ENCODE measurements around the gene CCL18. TPM values are rescaled to one million over a fixed set of nuclear protein-coding genes. Genes with fewer than 3 reads are reported as not detected.
"Not testable (repeated sequence)": the region's sequence is repeated elsewhere in the genome, so short reads cannot be mapped to it uniquely, and the experiment has no call there.

CCL18 gene
- total RNA-seq, 1 experiment from 2014 or later = not detected

DNA sequence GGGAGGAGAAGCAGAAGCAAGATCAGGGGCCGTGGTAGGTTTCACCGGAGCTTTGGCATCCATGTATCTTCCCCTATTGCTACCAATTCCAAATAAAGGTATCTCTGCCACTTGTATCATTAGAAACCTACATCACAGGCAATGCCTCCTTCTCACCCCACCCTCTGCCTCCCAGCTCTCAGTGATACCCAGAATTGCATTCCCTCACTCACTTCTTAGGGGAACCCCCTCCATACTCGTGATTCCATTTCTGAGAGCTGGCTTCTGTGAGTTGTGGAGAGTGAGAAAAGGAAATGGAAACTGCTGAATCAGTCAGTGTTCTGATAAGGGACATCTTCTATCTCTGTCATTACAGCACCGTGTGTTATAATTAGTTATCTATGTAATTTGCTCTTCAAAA, 28.2 kb downstream of the CCL18 start:
- no TSS peak for BruUV-seq (replicated peaks)
- DNase-seq (ENCODE audit: low spot score) = no peak
- no peaks in the 10 kb centered on the region for H3K27me3 ChIP-seq (replicated peaks; ENCODE audit: insufficient read depth, low read depth, low read length, poor library complexity)
- no peaks in the 10 kb centered on the region for H3K9me3 ChIP-seq (ENCODE audit: low read depth, low read length, poor library complexity, severe bottlenecking)
- H3K4me1 ChIP-seq (ENCODE audit: insufficient read depth, low read length, poor library complexity, severe bottlenecking) = no peaks in the 10 kb centered on the region
- no peaks in the 10 kb centered on the region for H3K36me3 ChIP-seq (ENCODE audit: insufficient read depth, low read length, poor library complexity, severe bottlenecking)
- CTCF ChIA-PET = no interaction called here
- intact Hi-C loops (cut with micrococcal nuclease; ENCODE audit: unreplicated experiment) = no loop called here
- no peak overlapping the region for H3K4me3 ChIP-seq (ENCODE audit: low read depth, low read length, poor library complexity, severe bottlenecking)
- TF ChIP-seq, protein P1, sequence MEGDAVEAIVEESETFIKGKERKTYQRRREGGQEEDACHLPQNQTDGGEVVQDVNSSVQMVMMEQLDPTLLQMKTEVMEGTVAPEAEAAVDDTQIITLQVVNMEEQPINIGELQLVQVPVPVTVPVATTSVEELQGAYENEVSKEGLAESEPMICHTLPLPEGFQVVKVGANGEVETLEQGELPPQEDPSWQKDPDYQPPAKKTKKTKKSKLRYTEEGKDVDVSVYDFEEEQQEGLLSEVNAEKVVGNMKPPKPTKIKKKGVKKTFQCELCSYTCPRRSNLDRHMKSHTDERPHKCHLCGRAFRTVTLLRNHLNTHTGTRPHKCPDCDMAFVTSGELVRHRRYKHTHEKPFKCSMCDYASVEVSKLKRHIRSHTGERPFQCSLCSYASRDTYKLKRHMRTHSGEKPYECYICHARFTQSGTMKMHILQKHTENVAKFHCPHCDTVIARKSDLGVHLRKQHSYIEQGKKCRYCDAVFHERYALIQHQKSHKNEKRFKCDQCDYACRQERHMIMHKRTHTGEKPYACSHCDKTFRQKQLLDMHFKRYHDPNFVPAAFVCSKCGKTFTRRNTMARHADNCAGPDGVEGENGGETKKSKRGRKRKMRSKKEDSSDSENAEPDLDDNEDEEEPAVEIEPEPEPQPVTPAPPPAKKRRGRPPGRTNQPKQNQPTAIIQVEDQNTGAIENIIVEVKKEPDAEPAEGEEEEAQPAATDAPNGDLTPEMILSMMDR (conservative IDR thresholded peaks at IDR 0.05; ENCODE audit: low read depth, low read length) = no peak
- TF ChIP-seq EZH2 (IDR thresholded peaks at IDR 0.05; ENCODE audit: borderline replicate concordance, low read depth, low read length, poor library complexity, severe bottlenecking) = no peak
- H3K27ac ChIP-seq (ENCODE audit: low read depth, low read length, poor library complexity, severe bottlenecking) = no peak overlapping the region
- POLR2A ChIA-PET (ENCODE audit: low non-redundant PET) = no interaction called here

DNA sequence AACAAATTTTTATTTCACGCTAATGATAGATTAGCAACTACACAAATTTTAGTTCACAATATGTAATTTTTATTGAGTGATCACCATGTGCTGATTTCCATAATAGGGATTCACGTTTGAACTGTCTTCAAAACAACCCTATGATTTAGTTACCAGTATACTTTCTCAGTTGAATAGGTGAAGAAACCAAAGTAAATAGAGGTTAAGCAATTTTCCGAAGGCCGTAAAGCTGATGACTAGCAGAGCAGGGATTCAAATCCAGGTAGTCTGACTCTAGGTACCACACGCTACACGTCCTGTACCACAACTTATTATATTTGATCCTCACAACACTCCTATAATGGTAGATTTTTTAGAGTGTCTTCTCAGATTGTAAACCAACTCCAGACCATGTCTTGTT, 28.6 kb downstream of the CCL18 start:
- H3K36me3 ChIP-seq (ENCODE audit: insufficient read depth, low read length, poor library complexity, severe bottlenecking); H3K27me3 ChIP-seq (replicated peaks; ENCODE audit: insufficient read depth, low read depth, low read length, poor library complexity); BruUV-seq (replicated peaks); POLR2A ChIA-PET (ENCODE audit: low non-redundant PET); H3K4me3 ChIP-seq (ENCODE audit: low read depth, low read length, poor library complexity, severe bottlenecking); H3K4me1 ChIP-seq (ENCODE audit: insufficient read depth, low read length, poor library complexity, severe bottlenecking); CTCF ChIA-PET; intact Hi-C loops (cut with micrococcal nuclease; ENCODE audit: unreplicated experiment); H3K27ac ChIP-seq (ENCODE audit: low read depth, low read length, poor library complexity, severe bottlenecking); H3K9me3 ChIP-seq (ENCODE audit: low read depth, low read length, poor library complexity, severe bottlenecking); DNase-seq (ENCODE audit: low spot score): not testable (repeated sequence)

DNA sequence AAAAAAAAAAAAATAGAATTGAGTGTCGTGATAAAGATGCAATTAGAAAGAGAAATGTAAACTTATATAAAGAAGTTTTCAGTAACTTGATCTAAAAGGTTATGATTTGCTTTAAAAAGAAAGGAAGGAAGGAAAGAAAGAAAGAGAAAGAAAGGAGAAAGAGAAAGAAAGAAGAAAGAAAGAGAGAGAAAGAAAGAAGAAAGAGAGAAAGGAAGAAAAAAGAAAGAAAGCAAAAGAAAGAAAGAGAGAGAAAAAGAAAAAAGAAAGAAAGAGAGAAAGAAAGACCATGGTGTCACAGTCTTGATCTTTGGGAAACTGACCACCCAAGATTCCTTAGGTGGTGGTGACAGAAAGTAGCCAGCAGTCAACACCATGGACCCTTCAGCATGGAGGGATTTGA, 30.2 kb downstream of the CCL18 start:
- no peaks in the 10 kb centered on the region for H3K27me3 ChIP-seq (replicated peaks; ENCODE audit: insufficient read depth, low read depth, low read length, poor library complexity)
- CTCF ChIA-PET = no interaction called here
- H3K36me3 ChIP-seq (ENCODE audit: insufficient read depth, low read length, poor library complexity, severe bottlenecking) = no peaks in the 10 kb centered on the region
- no peaks in the 10 kb centered on the region for H3K9me3 ChIP-seq (ENCODE audit: low read depth, low read length, poor library complexity, severe bottlenecking)
- no peak overlapping the region for H3K4me3 ChIP-seq (ENCODE audit: low read depth, low read length, poor library complexity, severe bottlenecking)
- H3K4me1 ChIP-seq (ENCODE audit: insufficient read depth, low read length, poor library complexity, severe bottlenecking) = no peaks in the 10 kb centered on the region
- DNase-seq (ENCODE audit: low spot score) = no peak
- BruUV-seq (replicated peaks) = no TSS peak
- TF ChIP-seq, protein P1 (conservative IDR thresholded peaks at IDR 0.05; ENCODE audit: low read depth, low read length) = no peak
- no peak for TF ChIP-seq EZH2 (IDR thresholded peaks at IDR 0.05; ENCODE audit: borderline replicate concordance, low read depth, low read length, poor library complexity, severe bottlenecking)
- intact Hi-C loops (cut with micrococcal nuclease; ENCODE audit: unreplicated experiment) = no loop called here
- POLR2A ChIA-PET (ENCODE audit: low non-redundant PET) = no interaction called here
- H3K27ac ChIP-seq (ENCODE audit: low read depth, low read length, poor library complexity, severe bottlenecking) = no peak overlapping the region

DNA sequence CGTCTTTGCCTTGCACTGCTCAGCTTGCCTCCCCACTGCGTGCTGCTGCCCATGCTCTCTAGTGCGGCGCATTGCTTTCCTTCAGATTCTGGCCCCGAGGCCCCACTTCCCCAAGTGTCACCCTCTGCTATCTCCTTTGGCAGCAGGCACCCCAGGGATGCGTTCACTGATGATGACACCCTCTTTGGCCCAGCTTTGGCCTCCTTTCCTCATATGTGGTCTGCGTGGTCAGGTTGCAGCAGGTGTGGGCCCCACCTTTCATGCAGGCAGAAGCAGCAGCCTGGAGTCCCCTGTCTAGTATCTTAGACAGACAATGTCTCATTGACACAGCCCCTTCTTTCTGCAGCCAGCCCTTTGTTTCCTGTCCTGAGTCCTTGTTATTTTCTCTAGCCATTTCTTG, 30.7 kb downstream of the CCL18 start:
- no peak for TF ChIP-seq EZH2 (IDR thresholded peaks at IDR 0.05; ENCODE audit: borderline replicate concordance, low read depth, low read length, poor library complexity, severe bottlenecking)
- TF ChIP-seq, protein P1 (conservative IDR thresholded peaks at IDR 0.05; ENCODE audit: low read depth, low read length) = no peak
- intact Hi-C loops (cut with micrococcal nuclease; ENCODE audit: unreplicated experiment) = no loop called here
- POLR2A ChIA-PET (ENCODE audit: low non-redundant PET) = no interaction called here
- CTCF ChIA-PET = no interaction called here
- Histone ChIP-seq H3K4me3 (ENCODE audit: low read depth, low read length, poor library complexity, severe bottlenecking) (no peak overlapping the region), H3K27me3 (replicated peaks; ENCODE audit: insufficient read depth, low read depth, low read length, poor library complexity) (no peaks in the 10 kb centered on the region), H3K4me1 (ENCODE audit: insufficient read depth, low read length, poor library complexity, severe bottlenecking) (no peaks in the 10 kb centered on the region), H3K36me3 (ENCODE audit: insufficient read depth, low read length, poor library complexity, severe bottlenecking) (no peaks in the 10 kb centered on the region), H3K27ac (ENCODE audit: low read depth, low read length, poor library complexity, severe bottlenecking) (no peak overlapping the region), H3K9me3 (ENCODE audit: low read depth, low read length, poor library complexity, severe bottlenecking) (no peaks in the 10 kb centered on the region)
- no TSS peak for BruUV-seq (replicated peaks)
- DNase-seq (ENCODE audit: low spot score) = no peak

Measured in A673 (cell line).